NCI-H2196 treated with DMSO at 0.1 percent for 48 hours (cell line): ENCODE data around the gene CAPRIN2.

Experiments
- DNase-seq: peaks from one replicate; lab custom pipeline; 2025; ENCODE audit not compliant: unreplicated experiment; lab: John Stamatoyannopoulos, UW

CAPRIN2 gene

GRCh38 chr12:30763053-30763452 lies 8.3 kb upstream of the CAPRIN2 start:
- DNase-seq = no peak

- no peak for DNase-seq
These were observed 7.0 kb upstream of the CAPRIN2 start for GRCh38 chr12:30761730-30762129.

GRCh38 chr12:30757316-30757715 lies 2.6 kb upstream of the CAPRIN2 start:
- no peak for DNase-seq

GRCh38 chr12:30756074-30756473 lies 1.3 kb upstream of the CAPRIN2 start:
- no peak for DNase-seq

GRCh38 chr12:30755395-30755762 lies 628 bp upstream of the CAPRIN2 start:
- DNase-seq = no peak

- no peak for DNase-seq
These were observed 385 bp downstream of the CAPRIN2 start for GRCh38 chr12:30754383-30754749.

GRCh38 chr12:30753751-30754382 lies 884 bp downstream of the CAPRIN2 start:
- no peak for DNase-seq

GRCh38 chr12:30753233-30753632 lies 1.5 kb downstream of the CAPRIN2 start:
- DNase-seq = no peak

GRCh38 chr12:30752255-30752654 lies 2.5 kb downstream of the CAPRIN2 start:
- no peak for DNase-seq

- DNase-seq = no peak
These were observed 6.6 kb downstream of the CAPRIN2 start for GRCh38 chr12:30748147-30748546.

- no peak for DNase-seq
These were observed 8.6 kb downstream of the CAPRIN2 start for GRCh38 chr12:30746190-30746589.

- DNase-seq = no peak
These were observed 10.4 kb downstream of the CAPRIN2 start for GRCh38 chr12:30744321-30744720.

GRCh38 chr12:30740274-30740673 lies 14.5 kb downstream of the CAPRIN2 start:
- no peak for DNase-seq

GRCh38 chr12:30739020-30739419 lies 15.7 kb downstream of the CAPRIN2 start:
- no peak for DNase-seq

- DNase-seq = no peak
These were observed 21.7 kb downstream of the CAPRIN2 start for GRCh38 chr12:30732954-30733637.

- DNase-seq = no peak
These were observed 24.7 kb downstream of the CAPRIN2 start for GRCh38 chr12:30730011-30730410.

- no peak for DNase-seq
These were observed 25.2 kb downstream of the CAPRIN2 start for GRCh38 chr12:30729547-30729946.

GRCh38 chr12:30726647-30727046 lies 28.1 kb downstream of the CAPRIN2 start:
- no peak for DNase-seq

GRCh38 chr12:30725739-30726138 lies 29.0 kb downstream of the CAPRIN2 start:
- no peak for DNase-seq

- no peak for DNase-seq
These were observed 35.7 kb downstream of the CAPRIN2 start for GRCh38 chr12:30719060-30719459.

- DNase-seq = no peak
These were observed 47.0 kb downstream of the CAPRIN2 start for GRCh38 chr12:30707613-30708342.

GRCh38 chr12:30706476-30706875 lies 48.3 kb downstream of the CAPRIN2 start:
- DNase-seq = no peak
